A673 (cell line): ENCODE data around the gene EDIL3. TPM values are rescaled to one million over a fixed set of nuclear protein-coding genes. Genes with fewer than 3 reads are reported as not detected.

Experiments used
- BruUV-seq: library from RNA; stranded (reverse); fragments of 400-500 nt; replicated peaks from 2 replicates; lab custom pipeline; 2021; lab: Mats Ljungman, UMichigan
- CTCF ChIA-PET: fragments of 300-600 bp; sonication (Branson Sonifier 250); formaldehyde crosslinking; loops from one replicate; lab custom pipeline; 2022; ENCODE audit warnings: antibody characterized with exemption; lab: Charles Lee
- POLR2A ChIA-PET: fragments of 300-600 bp; sonication (Branson Sonifier 250); formaldehyde crosslinking; loops from one replicate; lab custom pipeline; 2022; ENCODE audit warnings: antibody characterized with exemption; ENCODE audit not compliant: low non-redundant PET; lab: Charles Lee
- DNase-seq: peaks from one replicate; pipeline ENCODE4 v3.0.0-alpha.2; 2015; ENCODE audit warnings: low spot score
- H3K27ac ChIP-seq: fragments of 200-600 bp; sonication (generic); 2 replicates; pipeline ENCODE4 v1.5.1; 2016; ENCODE audit warnings: mixed run types, low read depth, mild to moderate bottlenecking, mixed read lengths, antibody characterized with exemption, low read length; ENCODE audit not compliant: poor library complexity, severe bottlenecking
- H3K27me3 ChIP-seq: fragments of 200-600 bp; sonication (generic); replicated peaks from 2 replicates; pipeline ENCODE4 v1.6.1; 2017; ENCODE audit warnings: mixed run types, low read depth, mild to moderate bottlenecking, mixed read lengths, antibody characterized with exemption, low read length; ENCODE audit not compliant: insufficient read depth, poor library complexity
- H3K36me3 ChIP-seq: fragments of 200-600 bp; sonication (generic); 2 replicates; pipeline ENCODE4 v1.6.1; 2016; ENCODE audit warnings: mixed run types, mild to moderate bottlenecking, mixed read lengths, antibody characterized with exemption, low read length; ENCODE audit not compliant: insufficient read depth, poor library complexity, severe bottlenecking
- H3K4me1 ChIP-seq: fragments of 200-600 bp; sonication (generic); 2 replicates; pipeline ENCODE4 v1.6.1; 2017; ENCODE audit warnings: mixed run types, mild to moderate bottlenecking, mixed read lengths, antibody characterized with exemption, low read length; ENCODE audit not compliant: insufficient read depth, poor library complexity, severe bottlenecking
- H3K4me3 ChIP-seq: fragments of 200-600 bp; sonication (generic); 2 replicates; pipeline ENCODE4 v1.5.1; 2016; ENCODE audit warnings: low read depth, mixed run types, mild to moderate bottlenecking, mixed read lengths, low read length; ENCODE audit not compliant: poor library complexity, severe bottlenecking
- H3K9me3 ChIP-seq: fragments of 200-600 bp; sonication (generic); 2 replicates; pipeline ENCODE4 v1.6.1; 2016; ENCODE audit warnings: mixed run types, low read depth, mild to moderate bottlenecking, mixed read lengths, antibody characterized with exemption, low read length; ENCODE audit not compliant: poor library complexity, severe bottlenecking
- CTCF ChIP-seq: fragments of 300-800, 200-600 bp; sonication (generic); conservative IDR thresholded peaks from 2 replicates; pipeline ENCODE4 v1.5.1; 2017; ENCODE audit warnings: low read depth, mild to moderate bottlenecking, antibody characterized with exemption, low read length, moderate library complexity, mixed read lengths
- EZH2 ChIP-seq: fragments of 200-600 bp; sonication (generic); IDR thresholded peaks from 2 replicates; pipeline ENCODE4 v1.6.1; 2017; ENCODE audit warnings: borderline replicate concordance, low read depth, mild to moderate bottlenecking, mixed read lengths, antibody characterized with exemption, low read length; ENCODE audit not compliant: poor library complexity, severe bottlenecking
- intact Hi-C: fragments of 100-400 bp; cut with micrococcal nuclease; formaldehyde crosslinking; loops from one replicate; pipeline ENCODE4 v1.10.0; 2022; ENCODE audit not compliant: unreplicated experiment
- total RNA-seq: library from RNA; stranded (reverse); gene quantifications from 2 replicates; pipeline ENCODE4 v1.2.3, GENCODE V29; 2021

The EDIL3 gene
- total RNA-seq, 1 experiment from 2014 or later = 4.6 TPM

GRCh38 chr5:84058561-84058960 is 326.1 kb downstream of the EDIL3 start:
- no peak for DNase-seq
- Histone ChIP-seq H3K4me1 (no peaks in the 10 kb centered on the region), H3K9me3 (no peaks in the 10 kb centered on the region), H3K4me3 (no peak overlapping the region), H3K36me3 (no peaks in the 10 kb centered on the region), H3K27me3 (no peaks in the 10 kb centered on the region), H3K27ac (no peak overlapping the region)
- CTCF ChIA-PET = no interaction called here
- TF ChIP-seq CTCF (no peak), EZH2 (no peak)
- POLR2A ChIA-PET = no interaction called here
- intact Hi-C loops = no loop called here
- BruUV-seq = no TSS peak

- Histone ChIP-seq H3K36me3 (no peaks in the 10 kb centered on the region), H3K27me3 (no peaks in the 10 kb centered on the region), H3K27ac (no peak overlapping the region), H3K4me3 (no peak overlapping the region), H3K9me3 (no peaks in the 10 kb centered on the region), H3K4me1 (no peaks in the 10 kb centered on the region)
- no TSS peak for BruUV-seq
- intact Hi-C loops = no loop called here
- CTCF ChIA-PET = no interaction called here
- DNase-seq = no peak
- TF ChIP-seq CTCF (no peak), EZH2 (no peak)
- POLR2A ChIA-PET = no interaction called here
Measured at GRCh38 chr5:84057211-84057610, 327.5 kb downstream of the EDIL3 start.

- TF ChIP-seq CTCF (no peak), EZH2 (no peak)
- H3K9me3 ChIP-seq = no peaks in the 10 kb centered on the region
- no peaks in the 10 kb centered on the region for H3K36me3 ChIP-seq
- no peaks in the 10 kb centered on the region for H3K4me1 ChIP-seq
- BruUV-seq = no TSS peak
- no peak for DNase-seq
- no peak overlapping the region for H3K27ac ChIP-seq
- intact Hi-C loops = no loop called here
- no peak overlapping the region for H3K4me3 ChIP-seq
- ChIA-PET POLR2A (no interaction called here), CTCF (no interaction called here)
- H3K27me3 ChIP-seq = no peaks in the 10 kb centered on the region
Measured at GRCh38 chr5:84045964-84046363, 338.7 kb downstream of the EDIL3 start.
